ENCODE measurements around the gene SLC17A9.

The SLC17A9 gene

GRCh38 chr20:62940875-62941274, 11.6 kb upstream of the SLC17A9 start:
- no peak for DNase-seq

GRCh38 chr20:62941792-62942191, 10.7 kb upstream of the SLC17A9 start:
- no peak for DNase-seq

- DNase-seq, result no peak
Measured at GRCh38 chr20:62942456-62942855, 10.1 kb upstream of the SLC17A9 start.

- DNase-seq, result no peak
Measured at GRCh38 chr20:62943396-62943795, 9.1 kb upstream of the SLC17A9 start.

- no peak for DNase-seq
Measured at GRCh38 chr20:62944184-62944583, 8.3 kb upstream of the SLC17A9 start.

- DNase-seq, result no peak
Measured at GRCh38 chr20:62944746-62945145, 7.8 kb upstream of the SLC17A9 start.

GRCh38 chr20:62945771-62946339, 6.7 kb upstream of the SLC17A9 start:
- no peak for DNase-seq

- no peak for DNase-seq
Measured at GRCh38 chr20:62946918-62947317, 5.6 kb upstream of the SLC17A9 start.

GRCh38 chr20:62947532-62948300, 4.8 kb upstream of the SLC17A9 start:
- no peak for DNase-seq

GRCh38 chr20:62949153-62949821, 3.2 kb upstream of the SLC17A9 start:
- no peak for DNase-seq

GRCh38 chr20:62949962-62950361, 2.5 kb upstream of the SLC17A9 start:
- no peak for DNase-seq

- no peak for DNase-seq
Measured at GRCh38 chr20:62950741-62951140, 1.8 kb upstream of the SLC17A9 start.

- DNase-seq, result no peak
Measured at GRCh38 chr20:62951143-62951895, 1.2 kb upstream of the SLC17A9 start.

GRCh38 chr20:62951896-62952372, 575 bp upstream of the SLC17A9 start:
- no peak for DNase-seq

GRCh38 chr20:62952968-62953838, 694 bp downstream of the SLC17A9 start:
- DNase-seq, result no peak

- DNase-seq, result peak; percentile 51
Measured at GRCh38 chr20:62953839-62954703, 1.6 kb downstream of the SLC17A9 start.

- DNase-seq, result no peak
Measured at GRCh38 chr20:62955519-62956386, 3.2 kb downstream of the SLC17A9 start.

- no peak for DNase-seq
Measured at GRCh38 chr20:62956387-62957135, 4.1 kb downstream of the SLC17A9 start.

Data from fibroblast of upper back skin (primary cell).